Lung microvascular endothelial cell (primary cell): ENCODE measurements around the gene RAB31. TPM values are rescaled to one million over a fixed set of nuclear protein-coding genes. Genes with fewer than 3 reads are reported as not detected.

Experiments used
- DNase-seq, 2 donors: peaks; one replicate each; pipeline versions ENCODE4 v3.0.0 to v3.0.0-alpha.2; 2010; ENCODE audit warnings: low read depth in 2 of 2
- total RNA-seq: library from RNA; depleted of rRNA; stranded (reverse); fragments of >200 nt; gene quantifications from 2 replicates; pipeline ENCODE4 v1.2.1, GENCODE V29; 2014

Gene RAB31
- total RNA-seq, 1 donor from 2014 or later: 44.0 TPM

DNA sequence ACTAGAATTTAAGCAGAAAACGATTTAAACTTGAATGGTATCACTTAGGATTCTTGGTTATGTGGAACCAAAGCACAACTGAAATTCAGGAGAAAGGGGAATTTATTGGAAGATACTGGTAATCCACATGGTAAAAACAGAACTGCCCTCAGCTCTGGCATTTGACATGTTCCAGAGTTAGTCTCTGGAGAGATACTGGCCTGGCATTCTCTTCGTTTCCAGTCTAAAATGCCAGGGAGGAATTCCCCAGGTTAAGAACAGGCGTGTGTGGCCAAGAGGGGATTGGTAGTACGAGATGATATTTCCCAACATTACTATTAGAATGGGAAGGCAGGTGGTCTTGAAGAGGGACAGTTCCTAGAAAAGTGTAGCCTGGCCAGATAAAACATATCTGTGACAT is 109.2 kb downstream of the RAB31 start:
- DNase-seq: no peak

DNA sequence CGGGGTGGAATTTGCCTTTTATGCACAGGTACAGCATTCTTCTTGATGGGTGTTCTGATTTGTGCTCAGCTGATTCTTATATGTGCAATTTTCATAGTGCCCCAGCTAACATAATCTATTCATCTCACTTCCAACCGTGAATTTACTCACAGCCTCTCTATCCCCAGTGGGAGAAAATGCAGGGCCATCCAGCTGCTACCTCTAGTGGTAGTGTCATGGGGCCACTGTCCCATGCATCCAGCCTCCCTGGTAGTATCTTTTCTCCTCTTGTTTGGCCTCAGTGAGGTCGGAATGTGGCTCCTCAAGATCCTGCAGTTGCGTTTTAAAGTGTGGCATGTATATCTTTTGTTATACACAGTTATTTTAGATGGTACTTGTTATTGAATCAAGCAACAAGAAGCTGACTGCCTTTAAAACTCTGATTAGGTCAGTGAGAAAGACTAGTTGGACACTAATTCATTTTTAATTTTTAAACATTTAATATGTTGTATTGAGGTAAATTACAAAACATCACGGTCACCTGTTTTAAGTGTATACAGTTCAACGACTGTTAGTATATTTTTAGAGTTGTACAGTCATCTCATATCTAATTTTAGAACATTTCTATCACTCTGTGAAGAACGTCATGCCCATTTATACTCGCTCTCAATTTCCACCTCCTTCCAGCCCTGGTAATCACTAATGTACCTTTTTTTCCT is 109.8 kb downstream of the RAB31 start:
- no peak for DNase-seq

DNA sequence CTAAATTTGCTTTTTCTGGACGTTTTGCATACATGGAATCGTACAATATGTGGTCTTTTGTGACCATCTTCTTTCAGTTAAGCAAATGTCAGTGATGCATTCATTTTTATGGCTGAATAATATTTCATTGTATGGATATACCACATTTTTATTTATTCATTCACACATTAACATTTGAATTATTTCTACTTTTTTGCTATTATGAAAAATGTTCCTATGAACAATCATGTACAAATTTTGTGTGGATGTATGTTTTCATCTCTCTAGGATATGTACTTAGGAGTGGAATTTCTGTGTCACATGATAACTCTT is 110.3 kb downstream of the RAB31 start:
- no peak for DNase-seq

DNA sequence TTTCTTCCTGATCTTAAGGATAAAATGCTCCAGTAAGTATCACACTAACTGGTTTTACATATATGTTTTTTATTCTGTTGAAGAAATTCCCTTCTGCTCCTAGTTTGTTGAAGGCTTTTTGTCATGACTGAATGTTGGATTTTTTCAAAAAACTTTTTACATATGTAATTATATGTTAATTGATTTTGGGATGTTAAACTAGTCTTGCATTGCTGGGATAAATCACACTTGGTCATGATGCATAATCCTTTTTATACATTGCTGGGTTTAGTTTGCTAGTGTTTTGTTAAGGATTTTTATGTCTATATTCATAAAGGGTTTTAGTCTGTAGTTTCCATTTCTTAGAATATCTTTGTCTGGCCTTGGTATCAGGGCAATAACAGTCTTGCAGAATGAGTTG is 112.0 kb downstream of the RAB31 start:
- DNase-seq: no peak

DNA sequence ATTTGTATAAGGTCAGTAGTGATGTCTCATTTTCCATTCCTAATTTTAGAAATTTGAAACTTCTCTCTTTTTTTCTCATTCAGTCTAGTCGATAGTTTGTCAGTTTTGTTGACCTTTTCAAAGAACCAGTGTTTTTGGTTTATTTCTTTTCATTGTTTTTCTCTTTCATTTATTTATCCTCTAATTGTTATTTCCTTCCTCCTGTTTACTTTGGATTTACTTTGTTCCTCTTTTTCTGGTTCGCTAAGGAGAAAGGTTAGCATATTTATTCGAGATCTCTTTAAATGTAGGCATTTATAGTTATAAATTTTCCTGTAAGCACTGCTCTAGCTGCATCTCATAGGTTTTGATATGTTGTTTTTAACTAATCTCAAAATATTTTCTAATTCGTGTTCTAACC is 112.6 kb downstream of the RAB31 start:
- DNase-seq: no peak

DNA sequence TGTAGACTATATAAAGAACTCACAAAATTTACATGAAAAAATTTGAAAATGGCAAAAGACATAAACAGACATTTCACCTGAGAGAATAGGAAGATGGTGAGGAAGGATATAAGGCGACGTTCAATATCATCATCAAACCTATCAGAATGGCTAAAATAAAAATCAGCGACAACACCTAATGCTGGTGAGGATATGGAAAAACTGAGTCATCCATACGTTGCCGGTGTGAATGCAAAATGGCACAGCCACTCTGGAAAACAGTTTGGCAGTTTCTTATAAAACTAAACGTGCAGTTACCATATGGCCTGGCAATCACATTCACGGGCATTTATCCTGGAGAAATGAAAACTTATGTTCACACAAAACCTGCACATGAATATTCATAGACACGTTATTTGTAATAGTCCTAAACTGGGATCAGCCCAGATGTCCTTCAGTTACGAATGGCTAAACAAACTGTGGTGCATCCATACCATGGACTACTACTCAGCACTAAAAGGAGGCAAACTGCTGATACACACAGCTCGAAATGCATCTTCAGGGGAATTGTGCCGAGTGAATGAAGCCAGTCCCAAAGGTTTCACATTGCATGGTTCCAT is 114.6 kb downstream of the RAB31 start:
- DNase-seq: no peak

DNA sequence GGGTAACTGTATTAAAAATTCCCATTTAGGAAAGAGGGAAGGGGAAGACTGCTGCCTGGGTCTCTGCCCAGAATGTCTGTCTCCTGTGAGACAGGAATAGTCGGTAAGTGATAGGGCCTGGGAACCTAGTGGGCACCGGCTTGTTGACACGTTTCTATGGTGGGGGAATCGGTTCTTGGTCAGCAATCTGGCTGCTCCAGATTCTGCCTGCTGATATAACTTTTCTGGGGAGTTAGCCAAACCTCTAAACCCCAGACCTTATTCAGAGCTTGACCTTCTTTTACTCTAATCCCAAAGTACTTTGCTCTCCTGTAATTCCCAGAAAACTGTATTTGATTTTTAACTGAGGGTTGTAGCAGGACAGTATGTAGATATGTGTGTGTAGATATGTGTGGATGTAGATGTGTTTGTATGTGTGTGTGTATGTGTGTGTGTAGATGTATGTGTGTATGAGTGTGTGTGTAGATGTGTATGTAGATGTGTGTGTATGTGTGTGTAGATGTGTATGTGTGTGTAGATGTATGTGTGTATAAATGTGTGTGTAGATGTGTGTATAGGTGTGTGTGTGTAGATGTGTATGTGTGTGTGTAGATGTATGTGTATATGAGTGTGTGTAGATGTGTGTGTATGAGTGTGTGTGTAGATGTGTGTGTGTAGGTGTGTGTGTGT is 115.8 kb downstream of the RAB31 start:
- DNase-seq: peak; percentile 35 to 52

DNA sequence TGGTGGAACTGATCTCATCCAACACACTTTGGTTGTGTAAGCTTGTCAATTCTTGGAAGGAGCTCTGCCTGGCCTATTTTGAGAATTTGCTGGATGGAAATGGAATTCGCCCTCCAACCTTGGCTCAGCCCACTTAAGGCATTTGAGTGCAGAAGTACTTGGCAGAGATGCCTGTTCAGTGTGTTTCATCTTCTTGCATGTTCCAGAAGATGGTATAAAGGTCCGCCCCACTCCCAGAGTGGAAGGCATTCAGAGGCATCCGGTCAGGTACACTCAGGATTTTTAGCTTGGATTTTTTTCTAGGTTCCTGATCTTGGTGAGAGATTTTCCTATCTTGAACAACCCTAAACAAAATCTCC is 116.4 kb downstream of the RAB31 start:
- no peak for DNase-seq

DNA sequence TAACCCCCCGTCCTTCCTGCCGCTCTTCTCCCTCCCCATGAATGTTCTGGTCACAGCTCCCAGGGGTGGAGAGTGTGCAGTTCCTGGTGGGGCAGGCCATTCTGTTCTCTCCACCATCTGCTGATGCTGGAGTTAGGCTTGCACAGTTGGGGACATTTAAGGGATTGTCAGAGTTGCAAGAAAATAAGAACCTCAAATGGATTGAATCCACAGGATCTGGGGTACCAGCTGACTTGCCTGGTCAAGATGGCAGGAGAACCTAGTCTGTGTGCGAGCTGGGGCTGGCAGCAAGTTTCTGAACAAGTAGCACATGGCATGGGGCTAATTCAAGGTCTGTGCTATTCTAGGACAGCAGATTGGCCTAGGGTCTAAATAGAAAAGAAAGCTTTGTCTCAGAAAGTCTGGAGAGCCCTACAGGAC is 116.9 kb downstream of the RAB31 start:
- DNase-seq: no peak

DNA sequence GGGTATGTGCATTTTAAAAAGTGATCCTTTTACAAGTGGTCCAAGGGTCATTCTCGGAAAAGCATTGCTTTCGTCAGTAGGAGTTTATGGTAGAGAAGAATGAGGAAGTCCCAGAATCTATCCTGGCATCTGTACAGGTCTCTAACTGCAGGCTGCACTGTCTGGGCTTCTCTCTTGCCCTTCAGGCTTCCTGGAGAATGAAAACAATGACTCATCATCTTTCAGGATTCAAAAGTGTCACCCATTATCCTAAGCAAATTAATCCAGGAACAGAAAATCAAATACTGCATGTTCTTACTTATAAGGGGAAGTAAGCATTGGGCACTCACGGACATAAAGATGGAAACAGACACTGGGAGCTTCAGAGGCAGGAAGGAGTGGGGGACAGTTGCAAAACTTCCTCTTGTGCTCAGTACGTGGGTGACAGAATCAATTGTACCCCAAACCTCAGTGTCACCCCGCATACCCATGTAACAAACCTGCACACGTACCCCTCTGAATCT is 117.5 kb downstream of the RAB31 start:
- peak; percentile 31 to 94 for DNase-seq

DNA sequence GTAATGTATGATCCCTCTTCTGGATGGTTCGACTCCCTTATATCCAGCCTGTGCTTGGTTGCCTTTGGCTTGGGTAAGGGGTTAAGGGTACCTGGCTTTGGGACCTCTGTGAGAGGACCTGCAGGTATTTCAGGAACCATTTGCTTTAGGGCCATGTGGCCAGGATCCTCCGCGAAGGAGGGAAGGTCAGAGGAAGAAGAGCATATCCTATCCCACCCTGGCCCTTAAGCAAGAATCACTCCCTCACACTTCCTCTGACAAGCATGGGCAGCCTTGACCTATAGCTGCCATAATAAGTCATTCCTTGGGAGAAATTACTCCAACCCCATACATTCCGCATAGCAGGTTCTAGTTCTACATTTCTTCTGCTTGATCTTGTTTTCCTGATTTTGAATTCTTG is 118.6 kb downstream of the RAB31 start:
- DNase-seq: no peak

DNA sequence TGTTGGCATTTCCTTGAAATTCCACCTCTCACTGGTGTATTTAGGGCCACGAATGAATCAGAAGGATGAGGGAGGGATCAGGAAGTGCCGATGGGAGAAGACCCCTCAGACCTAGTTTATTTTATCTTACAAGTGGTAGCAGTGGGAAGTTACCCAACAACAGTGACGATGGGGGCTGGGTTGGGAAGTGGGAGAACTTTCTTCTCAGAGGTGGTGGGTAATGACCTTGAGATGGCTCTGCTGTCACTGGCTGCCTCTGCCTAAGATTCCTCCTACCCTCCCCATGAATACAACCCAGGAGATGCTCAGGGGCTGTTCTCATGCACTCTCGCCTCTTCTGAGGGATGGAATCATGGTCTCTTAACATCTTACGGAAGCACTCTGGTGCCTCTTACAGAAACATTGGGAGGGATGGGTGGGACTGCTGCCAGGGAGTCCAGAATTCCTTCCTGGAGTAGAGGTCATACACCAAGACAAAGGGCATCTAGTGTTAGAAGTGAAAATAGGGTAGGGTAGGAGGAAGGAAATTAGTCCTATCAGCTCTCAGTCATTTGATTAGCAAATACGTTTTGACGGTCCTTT is 119.2 kb downstream of the RAB31 start:
- peak in 1 of 2 donors; percentile 66 for DNase-seq

DNA sequence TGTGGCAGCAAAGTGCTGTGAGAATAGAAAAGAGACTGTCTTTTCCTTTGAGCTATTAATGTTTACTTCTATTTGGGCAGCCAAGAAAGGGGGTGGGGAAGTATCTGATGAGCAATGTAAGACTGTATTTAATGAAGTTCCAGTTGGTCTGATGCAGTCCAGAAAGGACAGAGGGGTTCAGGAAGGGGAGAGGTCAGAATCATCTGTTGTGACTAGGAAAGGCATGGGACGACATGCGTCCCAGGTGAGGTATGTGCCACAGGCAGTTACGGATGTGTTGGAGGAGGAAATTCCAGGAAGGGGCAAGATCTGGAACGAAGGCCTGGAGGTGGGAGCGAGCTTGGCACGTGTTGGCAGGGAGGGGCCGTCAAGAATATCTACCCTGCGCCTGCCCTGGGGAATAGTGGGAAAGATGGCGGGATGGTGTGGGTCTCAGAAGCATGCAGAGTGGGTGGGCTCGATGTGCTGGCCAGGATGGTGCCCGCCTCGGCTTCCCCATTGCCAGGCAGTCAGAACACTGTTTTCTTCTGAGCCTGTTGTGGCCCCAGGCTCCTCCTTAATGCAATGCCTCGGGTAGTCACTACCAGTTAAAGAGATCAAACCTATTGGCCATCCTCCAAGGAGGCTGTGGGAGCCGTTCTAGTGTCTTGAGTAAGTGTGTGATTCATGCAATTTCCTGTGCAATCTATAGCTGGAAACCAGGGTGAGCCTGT is 119.8 kb downstream of the RAB31 start:
- peak in 1 of 2 donors; percentile 98 for DNase-seq

DNA sequence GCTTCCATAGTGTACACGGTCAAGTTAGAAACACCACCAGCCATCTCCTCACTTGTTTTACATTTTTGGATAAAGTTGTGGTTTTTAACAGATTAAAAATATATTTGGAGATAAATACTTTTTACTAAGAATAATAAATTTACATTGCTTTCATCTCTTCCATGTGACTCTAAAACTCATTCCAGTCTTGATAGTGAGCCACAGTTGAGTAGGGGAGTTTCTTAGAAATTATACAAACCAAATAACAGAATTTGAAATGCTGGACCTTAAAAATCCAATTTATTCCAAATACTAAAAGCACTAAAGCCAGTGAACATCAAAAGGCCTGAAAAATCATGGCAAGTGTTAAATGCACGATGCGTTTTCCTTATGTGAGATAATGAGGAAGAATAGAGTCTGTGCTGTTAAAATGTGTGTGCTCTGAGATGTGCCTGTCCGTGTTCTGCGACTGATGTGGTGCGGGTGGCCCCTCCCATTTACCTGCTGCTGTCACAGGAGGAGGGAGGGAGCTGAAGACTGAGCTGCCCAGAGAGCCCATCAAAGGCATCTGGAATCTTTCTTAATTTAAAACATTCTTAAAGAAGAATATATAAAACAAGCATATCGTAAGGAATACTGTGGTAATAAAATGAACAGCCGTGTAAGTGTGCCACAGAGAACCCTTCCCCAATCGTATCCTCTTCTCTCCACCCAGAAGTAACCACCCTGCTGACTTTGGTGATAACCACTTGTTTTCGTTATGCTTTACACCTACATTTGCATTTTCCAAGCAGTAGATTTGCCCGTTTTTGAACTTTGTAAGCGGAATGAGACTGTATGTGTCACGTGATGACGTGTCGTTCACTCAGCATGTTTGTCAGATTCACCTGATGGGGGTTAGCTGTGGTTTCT is 120.7 kb downstream of the RAB31 start:
- DNase-seq: no peak

DNA sequence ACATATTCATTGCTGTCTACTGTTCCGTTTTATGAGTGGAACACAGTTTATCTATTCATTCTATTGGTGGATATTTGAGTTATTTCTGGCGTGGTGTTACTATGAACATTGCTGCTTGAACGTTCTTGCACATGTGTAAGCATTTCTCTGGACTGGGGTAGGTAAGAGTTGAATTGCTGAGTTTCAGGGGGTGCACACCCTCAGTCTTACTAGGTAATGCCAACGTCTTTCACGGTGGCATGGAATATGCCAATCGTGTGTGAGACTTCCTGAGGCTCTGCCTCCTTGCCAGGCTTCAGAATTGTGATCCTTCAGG is 121.3 kb downstream of the RAB31 start:
- no peak for DNase-seq

DNA sequence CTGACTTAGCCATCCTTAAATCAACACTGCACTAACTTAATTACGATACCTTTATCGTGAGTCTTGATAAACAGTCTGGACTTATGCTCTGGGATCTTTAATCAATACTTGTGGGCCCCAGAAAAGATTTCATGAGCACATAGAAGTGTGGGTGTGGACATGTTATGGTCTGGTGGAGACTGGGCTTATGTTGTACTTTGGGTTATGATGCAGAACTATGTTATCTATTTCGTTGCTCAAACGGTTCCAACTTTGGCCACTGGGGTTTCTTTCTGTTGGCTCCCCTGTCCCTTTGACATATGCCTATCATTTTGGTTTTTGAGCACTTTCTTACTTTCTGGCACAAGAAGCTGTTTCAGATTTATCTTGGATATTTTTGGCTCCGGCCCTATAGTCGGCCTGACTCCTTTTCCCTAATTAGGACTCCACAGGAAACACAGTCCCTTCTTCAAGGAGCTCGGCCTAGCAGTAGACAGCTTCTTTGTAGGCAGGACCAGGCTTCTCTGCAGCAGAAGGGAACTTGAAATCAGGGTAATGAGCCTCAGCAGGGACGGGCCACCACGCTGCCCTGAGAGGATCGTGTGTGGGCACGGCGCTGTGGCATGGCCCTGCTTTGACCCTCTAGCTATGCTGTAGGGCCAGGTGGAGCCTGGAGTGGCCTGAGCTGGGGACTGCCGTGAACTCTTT is 123.1 kb downstream of the RAB31 start:
- no peak for DNase-seq

DNA sequence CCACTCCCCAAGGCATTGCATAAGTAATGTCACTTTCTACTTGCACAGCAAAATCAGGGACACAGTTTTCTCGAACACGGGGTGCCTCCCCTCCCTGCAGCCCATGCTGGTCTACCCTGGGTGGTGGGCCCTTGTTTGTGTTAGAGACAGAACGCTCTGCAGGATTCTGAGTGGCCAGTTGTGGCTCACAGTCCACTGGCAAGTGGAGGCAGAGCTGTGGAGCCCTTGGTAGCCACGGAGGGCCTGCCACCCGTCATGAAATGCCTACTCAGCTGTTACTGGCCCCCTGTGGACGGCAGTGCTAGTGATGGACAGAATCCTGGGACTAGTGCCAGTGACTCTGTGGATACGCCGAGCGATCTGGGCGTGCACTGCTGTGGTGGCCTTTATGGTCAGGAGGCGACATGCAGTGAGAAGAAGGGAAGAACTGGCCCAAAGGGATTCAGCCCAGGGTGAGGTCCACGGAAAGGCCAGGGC is 123.7 kb downstream of the RAB31 start:
- DNase-seq: no peak

DNA sequence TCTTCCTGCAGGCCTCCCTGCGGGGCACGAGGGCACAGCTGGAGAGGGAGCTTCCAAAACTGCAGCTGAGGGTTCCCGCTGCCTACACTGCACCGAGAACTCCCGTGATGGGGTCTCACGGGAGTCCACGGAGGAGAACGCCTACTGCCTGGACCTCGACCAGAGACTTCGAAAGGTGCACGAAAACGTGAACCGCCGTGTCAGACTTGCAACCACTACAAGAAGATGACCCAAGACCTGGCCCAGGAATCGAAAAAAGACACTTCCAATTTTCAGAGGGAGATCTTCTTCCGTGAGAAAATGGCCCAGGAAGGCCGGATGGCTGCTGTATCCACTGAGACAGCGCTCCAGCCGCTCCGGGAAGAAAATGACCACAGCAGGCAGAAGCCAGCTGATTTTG is 124.8 kb downstream of the RAB31 start:
- no peak for DNase-seq

DNA sequence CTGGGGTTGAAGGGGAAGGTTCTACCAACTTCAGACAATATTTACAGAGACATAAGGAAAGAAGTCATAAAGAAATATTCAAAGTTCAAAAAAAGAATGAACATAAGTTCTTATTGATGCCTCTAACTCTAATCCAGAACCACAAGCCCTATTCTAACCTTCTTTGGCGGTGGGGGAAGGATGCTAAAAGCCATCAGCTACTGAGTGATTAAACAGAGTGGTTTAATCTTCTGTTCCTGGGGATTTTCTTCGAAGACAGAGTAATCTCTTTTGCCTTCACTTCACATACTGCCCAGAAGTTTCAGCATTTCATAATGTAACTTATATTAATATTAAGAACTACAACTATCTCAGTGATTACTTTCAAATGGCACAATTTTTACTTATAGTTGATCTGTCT is 126.5 kb downstream of the RAB31 start:
- DNase-seq: no peak

DNA sequence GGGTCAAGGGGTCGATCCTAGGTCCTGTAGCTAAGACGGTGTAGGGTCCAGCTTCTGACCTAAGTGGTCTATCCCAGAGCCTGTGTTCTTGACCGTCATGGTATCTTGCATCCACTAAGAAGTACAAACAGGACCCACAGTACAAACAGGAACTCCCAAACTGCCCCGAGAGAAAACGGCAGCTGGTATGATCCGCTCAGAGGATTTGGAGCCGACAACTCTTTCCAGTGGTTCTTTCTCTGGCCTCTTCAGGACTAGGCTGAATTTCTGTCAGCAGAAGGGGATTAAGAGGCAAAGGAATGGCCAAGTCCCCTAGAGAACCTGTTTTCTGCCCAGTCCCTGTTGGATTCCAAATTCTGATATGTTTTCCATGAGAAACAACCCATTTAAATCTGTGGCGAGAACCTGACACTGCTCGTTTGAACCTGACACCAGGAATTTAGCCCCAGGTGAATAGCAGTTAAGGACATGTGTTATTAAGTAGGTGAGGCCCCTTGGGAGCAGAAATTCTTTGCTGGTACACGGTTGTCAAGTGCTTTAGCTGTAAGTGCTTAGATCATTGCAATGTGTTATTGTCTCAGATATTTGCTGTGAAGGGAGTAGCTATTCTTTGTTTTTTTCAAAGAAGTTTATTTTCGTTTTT is 127.1 kb downstream of the RAB31 start:
- DNase-seq: no peak
